ENCODE measurements around the gene KIAA2012.

The KIAA2012 gene

GRCh38 chr2:202035941-202036372, 37.1 kb upstream of the KIAA2012 start:
- no peak overlapping the region for H3K4me3 ChIP-seq (replicated peaks in 1 of 2; ENCODE audit: low read depth in 2 of 2, low read length in 2 of 2)
- TF ChIP-seq CTCF (IDR thresholded peaks at IDR 0.05; ENCODE audit: low read depth, low read length): no peak
- no peak for DNase-seq (ENCODE audit: low read depth in 2 of 2)

GRCh38 chr2:202036601-202037037, 36.4 kb upstream of the KIAA2012 start:
- no peak for TF ChIP-seq CTCF (IDR thresholded peaks at IDR 0.05; ENCODE audit: low read depth, low read length)
- no peak overlapping the region for H3K4me3 ChIP-seq (replicated peaks in 1 of 2; ENCODE audit: low read depth in 2 of 2, low read length in 2 of 2)
- DNase-seq (ENCODE audit: low read depth in 2 of 2): no peak

- DNase-seq (ENCODE audit: low read depth in 2 of 2): no peak
- no peak overlapping the region for H3K4me3 ChIP-seq (replicated peaks in 1 of 2; ENCODE audit: low read depth in 2 of 2, low read length in 2 of 2)
- no peak for TF ChIP-seq CTCF (IDR thresholded peaks at IDR 0.05; ENCODE audit: low read depth, low read length)
Observed at GRCh38 chr2:202037086-202037485, 36.0 kb upstream of the KIAA2012 start.

GRCh38 chr2:202038471-202039277, 34.4 kb upstream of the KIAA2012 start:
- DNase-seq (ENCODE audit: low read depth in 2 of 2): peak in 1 of 2 donors; percentile 10
- TF ChIP-seq CTCF (IDR thresholded peaks at IDR 0.05; ENCODE audit: low read depth, low read length): no peak
- H3K4me3 ChIP-seq (replicated peaks in 1 of 2; ENCODE audit: low read depth in 2 of 2, low read length in 2 of 2): no peak overlapping the region

- H3K4me3 ChIP-seq (replicated peaks in 1 of 2; ENCODE audit: low read depth in 2 of 2, low read length in 2 of 2): no peak overlapping the region
- no peak for DNase-seq (ENCODE audit: low read depth in 2 of 2)
- no peak for TF ChIP-seq CTCF (IDR thresholded peaks at IDR 0.05; ENCODE audit: low read depth, low read length)
Observed at GRCh38 chr2:202039278-202040078, 33.6 kb upstream of the KIAA2012 start.

GRCh38 chr2:202040079-202040844, 32.8 kb upstream of the KIAA2012 start:
- DNase-seq (ENCODE audit: low read depth in 2 of 2): no peak
- TF ChIP-seq CTCF (IDR thresholded peaks at IDR 0.05; ENCODE audit: low read depth, low read length): no peak
- no peak overlapping the region for H3K4me3 ChIP-seq (replicated peaks in 1 of 2; ENCODE audit: low read depth in 2 of 2, low read length in 2 of 2)

Measured in cardiac fibroblast (primary cell).